HEK293 (cell line): ENCODE results near the gene C8G.

Experiments used
- CTCF ChIP-seq: fragments of 450-650 bp; formaldehyde crosslinking; IDR thresholded peaks from 2 replicates; pipeline ENCODE4 v1.5.1; 2016; ENCODE audit warnings: missing biosample characterization, missing genetic modification characterization
- HIC1 ChIP-seq: fragments of 450-650 bp; formaldehyde crosslinking; IDR thresholded peaks from 2 replicates; pipeline ENCODE4 v1.5.1; 2016; ENCODE audit warnings: missing biosample characterization, missing genetic modification characterization
- INSM2 ChIP-seq: fragments of 450-650 bp; formaldehyde crosslinking; IDR thresholded peaks from 2 replicates; pipeline ENCODE4 v1.5.1; 2016; ENCODE audit warnings: missing biosample characterization, missing genetic modification characterization
- KLF16 ChIP-seq: fragments of 450-650 bp; formaldehyde crosslinking; IDR thresholded peaks from 2 replicates; pipeline ENCODE4 v1.5.1; 2017; ENCODE audit warnings: missing biosample characterization, missing genetic modification characterization
- REST ChIP-seq: fragments of 450-650 bp; formaldehyde crosslinking; IDR thresholded peaks from 2 replicates; pipeline ENCODE4 v1.5.1; 2016; ENCODE audit warnings: missing biosample characterization, missing genetic modification characterization
- SP2 ChIP-seq: fragments of 450-650 bp; formaldehyde crosslinking; IDR thresholded peaks from 2 replicates; pipeline ENCODE4 v1.5.1; 2016; ENCODE audit warnings: missing biosample characterization, missing genetic modification characterization
- ZBTB11 ChIP-seq: fragments of 450-650 bp; formaldehyde crosslinking; conservative IDR thresholded peaks from 2 replicates; pipeline ENCODE4 v1.5.1; 2016; ENCODE audit warnings: low read depth, missing biosample characterization, missing genetic modification characterization
- ZBTB17 ChIP-seq: fragments of 450-650 bp; formaldehyde crosslinking; IDR thresholded peaks from 2 replicates; pipeline ENCODE4 v1.5.1; 2016; ENCODE audit warnings: missing biosample characterization, missing genetic modification characterization
- ZBTB21 ChIP-seq: fragments of 450-650 bp; formaldehyde crosslinking; IDR thresholded peaks from 2 replicates; pipeline ENCODE4 v1.5.1; 2017; ENCODE audit warnings: missing biosample characterization, missing genetic modification characterization
- ZBTB44 ChIP-seq: fragments of 450-650 bp; IDR thresholded peaks from 2 replicates; pipeline ENCODE4 v1.5.1; 2018; ENCODE audit warnings: missing biosample characterization, mild to moderate bottlenecking, missing genetic modification characterization
- ZBTB48 ChIP-seq: fragments of 450-650 bp; formaldehyde crosslinking; IDR thresholded peaks from 2 replicates; pipeline ENCODE4 v1.5.1; 2016; ENCODE audit warnings: missing biosample characterization, missing genetic modification characterization
- ZNF140 ChIP-seq: fragments of 450-650 bp; formaldehyde crosslinking; IDR thresholded peaks from 2 replicates; pipeline ENCODE4 v1.5.1; 2016; ENCODE audit warnings: missing biosample characterization, missing genetic modification characterization
- ZNF155 ChIP-seq: fragments of 450-650 bp; formaldehyde crosslinking; IDR thresholded peaks from 2 replicates; pipeline ENCODE4 v1.5.1; 2016; ENCODE audit warnings: missing biosample characterization, missing genetic modification characterization
- ZNF174 ChIP-seq: fragments of 450-650 bp; formaldehyde crosslinking; IDR thresholded peaks from 2 replicates; pipeline ENCODE4 v1.5.0; 2017; ENCODE audit warnings: missing biosample characterization, mild to moderate bottlenecking, missing genetic modification characterization
- ZNF214 ChIP-seq: fragments of 450-650 bp; formaldehyde crosslinking; IDR thresholded peaks from 2 replicates; pipeline ENCODE4 v1.5.1; 2017; ENCODE audit warnings: missing biosample characterization, mild to moderate bottlenecking, missing genetic modification characterization, borderline replicate concordance
- ZNF366 ChIP-seq: fragments of 450-650 bp; formaldehyde crosslinking; conservative IDR thresholded peaks from 2 replicates; pipeline ENCODE4 v1.5.1; 2016; ENCODE audit warnings: missing biosample characterization, missing genetic modification characterization
- ZNF549 ChIP-seq: fragments of 450-650 bp; IDR thresholded peaks from 2 replicates; pipeline ENCODE4 v1.5.1; 2018; ENCODE audit warnings: missing biosample characterization, missing genetic modification characterization, mild to moderate bottlenecking, inconsistent platforms, moderate library complexity
- ZNF558 ChIP-seq: fragments of 450-650 bp; formaldehyde crosslinking; IDR thresholded peaks from 2 replicates; pipeline ENCODE4 v1.5.1; 2016; ENCODE audit warnings: missing biosample characterization, missing genetic modification characterization
- ZNF701 ChIP-seq: fragments of 450-650 bp; formaldehyde crosslinking; IDR thresholded peaks from 2 replicates; pipeline ENCODE4 v1.5.1; 2016; ENCODE audit warnings: missing biosample characterization, missing genetic modification characterization
- ZNF768 ChIP-seq: fragments of 450-650 bp; formaldehyde crosslinking; IDR thresholded peaks from 2 replicates; pipeline ENCODE4 v1.5.1; 2018; ENCODE audit warnings: missing biosample characterization, mild to moderate bottlenecking, missing genetic modification characterization
- ZSCAN23 ChIP-seq: fragments of 450-650 bp; formaldehyde crosslinking; IDR thresholded peaks from 2 replicates; pipeline ENCODE4 v1.5.1; 2016; ENCODE audit warnings: missing biosample characterization, missing genetic modification characterization
- ZSCAN30 ChIP-seq: fragments of 450-650 bp; IDR thresholded peaks from 2 replicates; pipeline ENCODE4 v1.5.1; 2018; ENCODE audit warnings: missing biosample characterization, mild to moderate bottlenecking, missing genetic modification characterization, moderate library complexity
- ZSCAN4 ChIP-seq: fragments of 450-650 bp; formaldehyde crosslinking; IDR thresholded peaks from 2 replicates; pipeline ENCODE4 v1.5.1; 2017; ENCODE audit warnings: missing biosample characterization, missing genetic modification characterization

C8G gene

GRCh38 chr9:136944519-136945332, at the start of gene C8G, which contains the start of gene FBXW5 (continued):
- TF ChIP-seq HIC1 (tag by site-specific recombination) (peak; percentile 55), ZNF214 (no peak), ZNF558 (no peak), ZNF768 (no peak), ZBTB17 (tag by site-specific recombination) (peak; percentile 83), REST (tag by site-specific recombination) (no peak), ZNF701 (no peak), SP2 (peak; percentile 45), ZNF366 (tag by site-specific recombination) (no peak), ZBTB11 (no peak), ZNF549 (no peak), INSM2 (tag by site-specific recombination) (no peak), ZBTB48 (no peak), CTCF (peak; percentile 96), ZSCAN4 (tag by site-specific recombination) (no peak), ZNF155 (tag by site-specific recombination) (no peak), ZBTB21 (0 out of 2 replicates have a peak, but pooled peaks have one; percentile 17), ZNF140 (no peak), ZBTB44 (tag by site-specific recombination) (peak; percentile 69), ZSCAN30 (tag by site-specific recombination) (no peak; the same call in 1 of the 2 replicates), ZSCAN23 (tag by site-specific recombination) (no peak), ZNF174 (no peak), KLF16 (tag by site-specific recombination) (no peak)
